H9 (cell line): ENCODE data around the gene SOHLH1. TPM values are rescaled to one million over a fixed set of nuclear protein-coding genes. Genes with fewer than 3 reads are reported as not detected.

ENCODE experiments used
- DNase-seq: peaks from one replicate; pipeline ENCODE4 v3.0.0-alpha.2; 2017
- H2AFZ ChIP-seq: one replicate; pipeline ENCODE4 v1.6.1; 2013; ENCODE audit warnings: mild to moderate bottlenecking, low read length, control low read depth, moderate library complexity
- H2AK5ac ChIP-seq: 2 replicates; pipeline ENCODE4 v1.6.1; 2013; ENCODE audit warnings: low read length, control low read depth, mixed read lengths; ENCODE audit not compliant: insufficient read length
- H2BK120ac ChIP-seq: one replicate; pipeline ENCODE4 v1.6.1; 2013; ENCODE audit warnings: low read depth, mild to moderate bottlenecking, low read length, control low read depth, inconsistent platforms; ENCODE audit not compliant: poor library complexity, severe bottlenecking
- H2BK12ac ChIP-seq: 2 replicates; pipeline ENCODE4 v1.6.1; 2013; ENCODE audit warnings: low read length, control low read depth, mixed read lengths, low read depth; ENCODE audit not compliant: insufficient read length
- H2BK15ac ChIP-seq: 2 replicates; pipeline ENCODE4 v1.6.1; 2013; ENCODE audit warnings: low read depth, low read length, control low read depth
- H2BK20ac ChIP-seq: one replicate; pipeline ENCODE4 v1.6.1; 2013; ENCODE audit warnings: low read depth, mild to moderate bottlenecking, low read length, control low read depth, inconsistent platforms; ENCODE audit not compliant: poor library complexity, severe bottlenecking
- H2BK5ac ChIP-seq: 2 replicates; pipeline ENCODE4 v1.6.1; 2013; ENCODE audit warnings: low read length, control low read depth, mixed read lengths; ENCODE audit not compliant: insufficient read length
- H3K14ac ChIP-seq: 2 replicates; pipeline ENCODE4 v1.6.1; 2013; ENCODE audit warnings: low read length, control low read depth; ENCODE audit not compliant: insufficient read depth
- H3K18ac ChIP-seq: 2 replicates; pipeline ENCODE4 v1.6.1; 2013; ENCODE audit warnings: low read depth, mild to moderate bottlenecking, mixed read lengths, low read length, control low read depth; ENCODE audit not compliant: insufficient read length
- H3K23ac ChIP-seq: 2 replicates; pipeline ENCODE4 v1.6.1; 2013; ENCODE audit warnings: low read length, control low read depth, mixed read lengths, low read depth; ENCODE audit not compliant: insufficient read length
- H3K23me2 ChIP-seq: 2 replicates; pipeline ENCODE4 v1.6.1; 2013; ENCODE audit warnings: low read depth, mild to moderate bottlenecking, mixed read lengths, low read length, control low read depth; ENCODE audit not compliant: insufficient read length, poor library complexity, severe bottlenecking
- H3K27ac ChIP-seq: 2 replicates; pipeline ENCODE4 v1.5.1; 2013; ENCODE audit warnings: low read length, control low read depth, mixed read lengths, low read depth; ENCODE audit not compliant: insufficient read length
- H3K27me3 ChIP-seq: 2 replicates; pipeline ENCODE4 v1.6.1; 2013; ENCODE audit warnings: low read length, control low read depth, inconsistent platforms; ENCODE audit not compliant: insufficient read depth
- H3K4ac ChIP-seq: 2 replicates; pipeline ENCODE4 v1.6.1; 2013; ENCODE audit warnings: low read depth, mild to moderate bottlenecking, control low read depth, inconsistent platforms, low read length, moderate library complexity
- H3K4me1 ChIP-seq: 2 replicates; pipeline ENCODE4 v1.6.1; 2013; ENCODE audit warnings: low read length, control low read depth, inconsistent platforms; ENCODE audit not compliant: insufficient read depth
- H3K4me2 ChIP-seq: 2 replicates; pipeline ENCODE4 v1.6.1; 2013; ENCODE audit warnings: low read length, control low read depth, mixed read lengths; ENCODE audit not compliant: insufficient read length, insufficient read depth
- H3K56ac ChIP-seq: 2 replicates; pipeline ENCODE4 v1.6.1; 2013; ENCODE audit warnings: low read depth, mild to moderate bottlenecking, mixed read lengths, low read length, control low read depth; ENCODE audit not compliant: insufficient read length
- H3K79me1 ChIP-seq: 2 replicates; pipeline ENCODE4 v1.6.1; 2013; ENCODE audit warnings: low read depth, mild to moderate bottlenecking, moderate library complexity, low read length, control low read depth, inconsistent platforms; ENCODE audit not compliant: insufficient read depth, poor library complexity, severe bottlenecking
- H3K79me2 ChIP-seq: 2 replicates; pipeline ENCODE4 v1.6.1; 2013; ENCODE audit warnings: low read length, control low read depth, inconsistent platforms; ENCODE audit not compliant: insufficient read depth
- H3K9ac ChIP-seq: 2 replicates; pipeline ENCODE4 v1.6.1; 2013; ENCODE audit warnings: low read length, control low read depth, mixed read lengths; ENCODE audit not compliant: insufficient read length; ENCODE audit errors: extremely low read depth
- H3K9me3 ChIP-seq: one replicate; pipeline ENCODE4 v1.6.1; 2013; ENCODE audit warnings: low read depth, low read length, inconsistent platforms; ENCODE audit not compliant: control insufficient read depth
- H3T11ph ChIP-seq: one replicate; pipeline ENCODE4 v1.6.1; 2013; ENCODE audit warnings: mild to moderate bottlenecking, low read length, control low read depth, inconsistent platforms
- H4K20me1 ChIP-seq: one replicate; pipeline ENCODE4 v1.6.1; 2013; ENCODE audit not compliant: control insufficient read depth, insufficient read length, insufficient read depth
- H4K5ac ChIP-seq: 2 replicates; pipeline ENCODE4 v1.6.1; 2013; ENCODE audit warnings: low read depth, mild to moderate bottlenecking, mixed read lengths, low read length, control low read depth; ENCODE audit not compliant: insufficient read length
- H4K8ac ChIP-seq: replicated peaks from 2 replicates; pipeline ENCODE4 v1.6.1; 2013; ENCODE audit warnings: low read length, control low read depth, mixed read lengths, low read depth; ENCODE audit not compliant: insufficient read length
- H4K91ac ChIP-seq: 2 replicates; pipeline ENCODE4 v1.6.1; 2013; ENCODE audit warnings: low read depth, mild to moderate bottlenecking, moderate library complexity, mixed read lengths, low read length, control low read depth; ENCODE audit not compliant: insufficient read length
- H3K27ac Mint-ChIP-seq, 3 experiments: 2 replicates in 2 of 3; 3 replicates in 1 of 3; pipeline ENCODE4 v1.8.0; 2020 to 2021; ENCODE audit warnings: mixed read lengths in 3 of 3, mild to moderate bottlenecking in 1 of 3, moderate library complexity in 1 of 3
- H3K27me3 Mint-ChIP-seq: 2 replicates; pipeline ENCODE4 v1.8.0; 2021; ENCODE audit warnings: low read depth, mild to moderate bottlenecking, moderate library complexity, mixed read lengths
- H3K36me3 Mint-ChIP-seq, 3 experiments: 2 replicates in 2 of 3; 3 replicates in 1 of 3; pipeline ENCODE4 v1.8.0; 2020 to 2021; ENCODE audit warnings: low read depth in 3 of 3, mixed read lengths in 3 of 3; ENCODE audit not compliant: insufficient read depth in 1 of 3
- H3K4me1 Mint-ChIP-seq, 2 experiments: 2 replicates each; pipeline ENCODE4 v1.8.0; 2020; ENCODE audit warnings: mixed read lengths in 2 of 2
- H3K4me3 Mint-ChIP-seq, 2 experiments: 2 replicates in 1 of 2; 3 replicates in 1 of 2; pipeline ENCODE4 v1.8.0; 2020 to 2021; ENCODE audit warnings: mild to moderate bottlenecking in 2 of 2, mixed read lengths in 2 of 2, moderate library complexity in 1 of 2
- H3K9me3 Mint-ChIP-seq, 2 experiments: 2 replicates in 1 of 2; 3 replicates in 1 of 2; pipeline ENCODE4 v1.8.0; 2020; ENCODE audit warnings: mild to moderate bottlenecking in 2 of 2, mixed read lengths in 2 of 2, moderate library complexity in 1 of 2
- WGBS: extraction: QIAGEN DNeasy Blood & Tissue Kit; methylation state at CpG from one replicate; pipeline ENCODE4 v1.1.7; 2013; ENCODE audit warnings: missing lambda C conversion rate, low lambda C conversion rate, mixed read lengths; ENCODE audit not compliant: insufficient read length; ENCODE audit errors: extremely low coverage; 5-methylcytosine and 5-hydroxymethylcytosine counted together
- total RNA-seq: library from RNA; stranded (reverse); gene quantifications from 2 replicates; pipeline ENCODE4 v1.2.1, GENCODE V29; 2021
- TF ChIP-seq, protein P1 (sequence below): fragments of 200-600 bp; sonication (generic); conservative IDR thresholded peaks from 3 replicates; pipeline ENCODE4 v1.8.0; 2021; ENCODE audit warnings: antibody characterized with exemption, mild to moderate bottlenecking

SOHLH1 gene
- total RNA-seq, 1 experiment from 2014 or later = not detected

DNA sequence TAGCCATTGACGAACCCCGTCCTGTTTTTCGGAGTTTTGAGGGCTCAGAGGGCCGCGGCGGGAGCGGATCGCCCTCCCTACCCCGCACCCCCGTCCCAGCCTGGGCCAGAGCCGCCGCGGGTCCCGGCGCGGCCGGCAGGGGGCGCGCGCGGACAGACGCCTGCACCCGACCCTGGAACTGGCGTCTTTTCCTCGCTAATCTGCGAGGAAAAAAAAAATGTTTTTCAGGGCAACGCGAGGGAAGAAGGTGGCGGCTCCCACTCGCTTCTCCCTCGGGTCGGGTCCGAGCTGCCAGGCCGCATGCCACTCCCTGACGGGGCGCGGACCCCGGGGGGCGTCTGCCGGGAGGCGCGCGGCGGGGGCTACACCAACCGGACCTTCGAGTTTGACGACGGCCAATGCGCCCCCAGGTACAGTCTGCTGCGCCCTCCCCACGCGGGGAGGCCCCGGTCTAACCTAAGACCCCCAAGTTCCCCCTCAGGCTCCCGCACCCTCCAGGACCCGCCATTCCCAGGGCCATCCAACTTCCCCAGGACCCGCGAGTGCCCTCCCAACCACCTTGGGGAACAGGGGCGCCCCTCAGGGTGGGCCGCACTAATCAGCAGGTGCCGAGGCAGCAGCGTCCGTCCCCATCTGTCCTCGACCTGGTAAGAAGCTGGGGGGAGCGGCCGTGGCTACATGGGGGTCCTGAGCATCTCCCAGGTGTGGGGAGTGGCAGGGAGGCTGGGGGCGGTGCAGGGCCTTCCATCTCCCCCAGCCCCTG, 2.9 kb upstream of the SOHLH1 start, which contains the start of gene KCNT1:
TSS of gene KCNT1 (plus strand) at position 227 of the 763 bp plus-strand sequence. CDS start at position 301, 74 bp downstream.
- Histone ChIP-seq H4K20me1 (no peaks in the 10 kb centered on the region), H2BK12ac (no peak within 1 kb of the TSS), H3K14ac (no peak within 1 kb of the TSS), H3K9ac (no peak within 1 kb of the TSS), H3T11ph (no peak within 1 kb of the TSS), H3K18ac (no peak within 1 kb of the TSS), H3K23ac (no peak within 1 kb of the TSS), H3K4ac (no peak within 1 kb of the TSS), H2BK5ac (no peak within 1 kb of the TSS), H2AFZ (no peak within 1 kb of the TSS), H2BK20ac (no peak within 1 kb of the TSS), H2AK5ac (no peak within 1 kb of the TSS), H4K91ac (no peak within 1 kb of the TSS), H3K4me2 (peak within 1 kb of the TSS; percentile 42), H3K79me1 (no peaks in the 10 kb centered on the region), H3K27ac (no peak within 1 kb of the TSS), H3K27me3 (no peaks in the 10 kb centered on the region; the same call in 1 of the 2 replicates), H2BK15ac (no peak within 1 kb of the TSS), H4K5ac (no peak within 1 kb of the TSS), H4K8ac (no peak within 1 kb of the TSS), H3K9me3 (no peaks in the 10 kb centered on the region), H3K23me2 (no peaks in the 10 kb centered on the region), H3K56ac (no peak within 1 kb of the TSS), H3K4me1 (no peaks in the 10 kb centered on the region), H2BK120ac (no peak within 1 kb of the TSS), H3K79me2 (no peaks in the 10 kb centered on the region)
- TF ChIP-seq, protein P1, sequence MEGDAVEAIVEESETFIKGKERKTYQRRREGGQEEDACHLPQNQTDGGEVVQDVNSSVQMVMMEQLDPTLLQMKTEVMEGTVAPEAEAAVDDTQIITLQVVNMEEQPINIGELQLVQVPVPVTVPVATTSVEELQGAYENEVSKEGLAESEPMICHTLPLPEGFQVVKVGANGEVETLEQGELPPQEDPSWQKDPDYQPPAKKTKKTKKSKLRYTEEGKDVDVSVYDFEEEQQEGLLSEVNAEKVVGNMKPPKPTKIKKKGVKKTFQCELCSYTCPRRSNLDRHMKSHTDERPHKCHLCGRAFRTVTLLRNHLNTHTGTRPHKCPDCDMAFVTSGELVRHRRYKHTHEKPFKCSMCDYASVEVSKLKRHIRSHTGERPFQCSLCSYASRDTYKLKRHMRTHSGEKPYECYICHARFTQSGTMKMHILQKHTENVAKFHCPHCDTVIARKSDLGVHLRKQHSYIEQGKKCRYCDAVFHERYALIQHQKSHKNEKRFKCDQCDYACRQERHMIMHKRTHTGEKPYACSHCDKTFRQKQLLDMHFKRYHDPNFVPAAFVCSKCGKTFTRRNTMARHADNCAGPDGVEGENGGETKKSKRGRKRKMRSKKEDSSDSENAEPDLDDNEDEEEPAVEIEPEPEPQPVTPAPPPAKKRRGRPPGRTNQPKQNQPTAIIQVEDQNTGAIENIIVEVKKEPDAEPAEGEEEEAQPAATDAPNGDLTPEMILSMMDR = peak; percentile 99
- no peaks in the 10 kb centered on the region for H3K9me3 Mint-ChIP-seq
- no peak within 1 kb of the TSS for H3K27ac Mint-ChIP-seq
- H3K4me1 Mint-ChIP-seq = peaks cover 2 to 4% of the 10 kb centered on the region in 2 experiments; a peak in 3 of 4 replicates
- WGBS = no CpG with 5 or more reads among the region's 66 CpGs
- H3K27me3 Mint-ChIP-seq = peaks cover 17% of the 10 kb centered on the region
- no peaks in the 10 kb centered on the region for H3K36me3 Mint-ChIP-seq
- DNase-seq = peak; percentile 76
- peak within 1 kb of the TSS; percentile 19 to 38; a peak in 2 of 5 replicates for H3K4me3 Mint-ChIP-seq
